GM12878 (cell line): ENCODE data around the gene FMN2. TPM values are rescaled to one million over a fixed set of nuclear protein-coding genes. Genes with fewer than 3 reads are reported as not detected.

Experiments
- ATAC-seq: fragments of 200-7000 bp; cut with Tn5 transposase; 3 replicates; pipeline ENCODE4 v1.9.1; 2020; ENCODE audit warnings: mild to moderate bottlenecking, moderate library complexity
- BruUV-seq: library from RNA; stranded (reverse); fragments of 400-500 nt; replicated peaks from 2 replicates; lab custom pipeline; 2021; lab: Mats Ljungman, UMichigan
- CTCF ChIA-PET: fragments of 300-600 bp; sonication (Branson Sonifier 250); formaldehyde crosslinking; extraction: SDS; loops from one replicate; lab custom pipeline; 2021; ENCODE audit warnings: inconsistent platforms; lab: Yijun Ruan, JAX
- POLR2A ChIA-PET: fragments of 350-600 bp; formaldehyde crosslinking; extraction: SDS; loops from one replicate; lab custom pipeline; 2021; ENCODE audit warnings: inconsistent platforms; lab: Charles Lee
- RAD21 ChIA-PET: fragments of 300-600 bp; sonication (Branson Sonifier 250); formaldehyde crosslinking; loops from one replicate; lab custom pipeline; 2023; ENCODE audit warnings: antibody characterized with exemption; ENCODE audit not compliant: unreplicated experiment; lab: Charles Lee
- SMC1A ChIA-PET: fragments of 300-600 bp; sonication (Branson Sonifier 250); formaldehyde crosslinking; loops from one replicate; lab custom pipeline; 2023; ENCODE audit not compliant: unreplicated experiment, uncharacterized antibody; lab: Charles Lee
- DNase-seq: peaks from one replicate; pipeline ENCODE4 v3.0.0-alpha.2; 2011; ENCODE audit warnings: low read depth, low spot score
- FAIRE-seq: peaks from 3 replicates; lab custom pipeline; 2011; peaks lifted over from hg19 to GRCh38; lab: Jason Lieb, UNC
- H2AFZ ChIP-seq: 2 replicates; pipeline ENCODE4 v1.6.0; 2011; ENCODE audit warnings: low read depth, low read length, control low read depth; ENCODE audit not compliant: control insufficient read depth
- H3K27ac ChIP-seq: 2 replicates; pipeline ENCODE4 v1.5.1; 2011; ENCODE audit warnings: control low read depth; ENCODE audit not compliant: control insufficient read depth, insufficient read depth
- H3K27me3 ChIP-seq, 2 experiments: replicated peaks in 1 of 2; 2 replicates each; pipeline versions ENCODE4 v1.6.0 to v1.6.1; 2011; ENCODE audit warnings: low read length in 1 of 2; ENCODE audit not compliant: control insufficient read depth in 2 of 2, insufficient read depth in 2 of 2
- H3K36me3 ChIP-seq, 2 experiments: 2 replicates each; pipeline ENCODE4 v1.5.1; 2011; ENCODE audit warnings: low read length in 1 of 2; ENCODE audit not compliant: control insufficient read depth in 2 of 2, insufficient read depth in 2 of 2
- H3K4me1 ChIP-seq: 2 replicates; pipeline ENCODE4 v1.6.1; 2011; ENCODE audit warnings: mild to moderate bottlenecking, low read length, moderate library complexity, mixed read lengths; ENCODE audit not compliant: control insufficient read depth, insufficient read depth
- H3K4me2 ChIP-seq: 2 replicates; pipeline ENCODE4 v1.6.0; 2011; ENCODE audit warnings: control low read depth; ENCODE audit not compliant: control insufficient read depth, insufficient read depth
- H3K4me3 ChIP-seq: fragments of 200-600 bp; sonication (generic); 2 replicates; pipeline ENCODE4 v1.5.1; 2016
- H3K79me2 ChIP-seq: 2 replicates; pipeline ENCODE4 v1.6.0; 2011; ENCODE audit warnings: low read length; ENCODE audit not compliant: control insufficient read depth, insufficient read depth
- H3K9ac ChIP-seq: 2 replicates; pipeline ENCODE4 v1.8.0; 2011; ENCODE audit warnings: low read length, control low read depth, mixed read lengths; ENCODE audit not compliant: control insufficient read depth, insufficient read depth
- H3K9me3 ChIP-seq: replicated peaks from 3 replicates; pipeline ENCODE4 v1.5.1; 2011; ENCODE audit warnings: mild to moderate bottlenecking, low read length; ENCODE audit not compliant: control insufficient read depth, insufficient read depth
- H4K20me1 ChIP-seq: 2 replicates; pipeline ENCODE4 v1.6.0; 2011; ENCODE audit not compliant: control insufficient read depth, insufficient read depth
- CUX1 ChIP-seq: IDR thresholded peaks from 2 replicates; pipeline ENCODE4 v1.6.1; 2012; ENCODE audit warnings: improper control_type of control experiment, low read depth, low read length; ENCODE audit not compliant: insufficient replicate concordance
- PKNOX1 ChIP-seq: fragments of 450-650 bp; IDR thresholded peaks from 2 replicates; pipeline ENCODE4 v1.6.1; 2016; ENCODE audit warnings: mild to moderate bottlenecking
- SUPT20H ChIP-seq: IDR thresholded peaks from 2 replicates; pipeline ENCODE4 v1.6.1; 2011; ENCODE audit warnings: low read depth, mild to moderate bottlenecking, low read length, moderate library complexity, borderline replicate concordance; ENCODE audit not compliant: control insufficient read depth
- WGBS: methylation state at CpG from one replicate; pipeline ENCODE4 v1.1.6; 2016; ENCODE audit warnings: low lambda C conversion rate; ENCODE audit not compliant: insufficient replicate concordance, insufficient coverage; ENCODE audit errors: missing lambda C conversion rate; 5-methylcytosine and 5-hydroxymethylcytosine counted together
- in situ Hi-C: fragments of 300-500 bp; cut with MboI; formaldehyde crosslinking; loops from 9 replicates; pipeline ENCODE4 v1.14.3; 2018; ENCODE audit warnings: mixed read lengths
- intact Hi-C: fragments of 100-400 bp; cut with micrococcal nuclease; formaldehyde crosslinking; loops from one replicate; pipeline ENCODE4 v1.14.2; 2022; ENCODE audit not compliant: unreplicated experiment
- polyA plus RNA-seq, 11 experiments: library from polyadenylated mRNA; depleted of rRNA in 4 of 11; unstranded in 6 of 11; stranded (reverse) in 5 of 11; fragments of >200 nt; fragmentation: Nextera tagmentation in 4 of 11; fragmentation: Illumina TruSeq in 1 of 11; extraction: Ambion mirVana in 4 of 11; extraction: Trizol in 1 of 11; gene quantifications; 1 replicate in 1 of 11; 2 replicates in 10 of 11; pipeline versions ENCODE4 v1.2.1 to v1.2.3, GENCODE V29; 2011 to 2016; ENCODE audit warnings: inconsistent platforms in 2 of 11, missing spikeins in 2 of 11, low read depth in 1 of 11
- total RNA-seq, 4 experiments: library from RNA; depleted of rRNA in 3 of 4; stranded (reverse); fragments of >200 nt in 3 of 4; fragmentation: Illumina TruSeq in 1 of 4; extraction: Trizol in 1 of 4; gene quantifications; 2 replicates each; pipeline versions ENCODE4 v1.2.1 to v1.2.3, GENCODE V29; 2013 to 2021

FMN2 gene
- total and polyA plus RNA-seq, 10 of the 15 experiments (the other 5 are each of a cell fraction or from before 2014, with no cell fraction given): 0.60 TPM; not detected in 9

GRCh38 chr1:240155605-240156004 lies 63.9 kb downstream of the FMN2 start:
- H3K27ac ChIP-seq: no peak overlapping the region
- no peak for ATAC-seq
- H4K20me1 ChIP-seq: no peaks in the 10 kb centered on the region
- RAD21 ChIA-PET: no interaction called here
- no peak overlapping the region for H3K4me3 ChIP-seq
- POLR2A ChIA-PET: no interaction called here
- H3K36me3 ChIP-seq: no peaks in the 10 kb centered on the region
- no peak for FAIRE-seq
- BruUV-seq: no TSS peak
- no peak overlapping the region for H3K4me2 ChIP-seq
- 45% methylated on average over 2 of the region's 2 CpGs for WGBS
- no peak for DNase-seq
- SMC1A ChIA-PET: interaction anchor here (1.4 kb wide), 1 partner anchor 18 kb away, joined by 3 read pairs; no protein-coding TSS in a partner anchor
- TF ChIP-seq SUPT20H: no peak
- TF ChIP-seq CUX1: no peak
- TF ChIP-seq PKNOX1: no peak
- no peaks in the 10 kb centered on the region for H3K9me3 ChIP-seq
- in situ Hi-C loops (no loop called here), intact Hi-C loops (no loop called here)
- H3K9ac ChIP-seq: no peak overlapping the region
- no peaks in the 10 kb centered on the region for H3K27me3 ChIP-seq
- no peak overlapping the region for H2AFZ ChIP-seq
- H3K79me2 ChIP-seq: no peaks in the 10 kb centered on the region
- H3K4me1 ChIP-seq: no peaks in the 10 kb centered on the region
- CTCF ChIA-PET: no interaction called here
